Neural crest cell (in vitro differentiated cells): ENCODE data around the gene ADD2. TPM values are rescaled to one million over a fixed set of nuclear protein-coding genes. Genes with fewer than 3 reads are reported as not detected.

Experiments
- DNase-seq: peaks from one replicate; pipeline ENCODE4 v3.0.0; 2021; ENCODE audit warnings: low read depth, mixed read lengths, low spot score
- H3K27ac Mint-ChIP-seq: one replicate; pipeline ENCODE4 v1.8.0; 2021; ENCODE audit warnings: mild to moderate bottlenecking, mixed read lengths; ENCODE audit not compliant: unreplicated experiment
- H3K27me3 Mint-ChIP-seq: 2 replicates; pipeline ENCODE4 v1.8.0; 2021; ENCODE audit warnings: low read depth, mild to moderate bottlenecking, mixed read lengths
- H3K36me3 Mint-ChIP-seq: 2 replicates; pipeline ENCODE4 v1.8.0; 2021; ENCODE audit warnings: low read depth, mild to moderate bottlenecking, mixed read lengths
- H3K4me1 Mint-ChIP-seq: 2 replicates; pipeline ENCODE4 v1.8.0; 2021; ENCODE audit warnings: mixed read lengths
- H3K4me3 Mint-ChIP-seq: one replicate; pipeline ENCODE4 v1.8.0; 2021; ENCODE audit warnings: mild to moderate bottlenecking, mixed read lengths
- H3K9me3 Mint-ChIP-seq: 2 replicates; pipeline ENCODE4 v1.8.0; 2021; ENCODE audit warnings: mixed read lengths
- CTCF ChIP-seq: fragments of 200-600 bp; sonication (generic); conservative IDR thresholded peaks from 2 replicates; pipeline ENCODE4 v1.5.0; 2021; ENCODE audit warnings: antibody characterized with exemption, mild to moderate bottlenecking
- total RNA-seq: library from RNA; stranded (reverse); gene quantifications from 2 replicates; pipeline ENCODE4 v1.2.1, GENCODE V29; 2021

The ADD2 gene
- total RNA-seq, 1 donor from 2014 or later: 31.8 TPM

DNA sequence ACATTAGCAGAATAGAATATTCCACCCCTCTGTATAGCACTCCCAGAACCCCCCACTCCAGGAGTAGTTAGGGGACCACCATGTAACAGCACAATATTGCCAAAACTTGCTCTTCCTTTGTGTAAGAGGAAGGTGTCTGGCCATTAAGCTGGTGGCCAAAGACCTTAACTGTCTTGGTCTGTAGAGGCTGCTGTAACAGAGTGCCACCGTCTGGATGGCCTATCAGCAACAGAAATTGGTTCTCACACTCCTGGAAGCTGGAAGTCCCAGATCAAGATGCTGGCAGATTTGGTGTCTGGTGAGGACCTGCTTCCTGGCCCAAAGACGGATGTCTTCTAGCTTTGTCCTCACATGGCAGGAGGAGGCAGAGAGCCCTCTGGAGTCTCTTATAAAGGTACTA lies 152.8 kb downstream of the ADD2 start:
- Mint-ChIP-seq H3K36me3 (no peaks in the 10 kb centered on the region), H3K4me1 (no peaks in the 10 kb centered on the region), H3K9me3 (no peaks in the 10 kb centered on the region), H3K4me3 (no peak overlapping the region), H3K27ac (no peak overlapping the region), H3K27me3 (peaks cover 15% of the 10 kb centered on the region)
- no peak for TF ChIP-seq CTCF
- no peak for DNase-seq

DNA sequence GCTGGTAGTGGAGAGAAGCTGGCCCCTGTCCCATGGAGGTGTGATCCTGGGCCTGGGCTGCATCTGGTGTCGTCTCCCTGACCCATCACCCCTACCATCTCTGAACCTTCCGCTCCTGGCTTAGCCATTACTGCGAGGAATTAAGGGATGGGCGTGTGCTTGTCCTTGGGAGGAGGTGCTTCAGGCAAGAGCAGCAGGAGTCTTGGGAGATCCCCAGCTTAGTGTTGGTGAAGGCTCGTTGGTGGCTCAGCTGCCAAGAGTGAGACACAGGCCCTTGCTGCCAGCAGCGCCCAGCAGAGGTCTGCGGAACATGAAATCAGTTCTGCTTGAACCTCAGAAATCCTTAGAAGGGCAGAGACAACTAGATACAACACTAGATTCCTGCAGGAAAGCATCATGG lies 154.5 kb downstream of the ADD2 start:
- H3K27me3 Mint-ChIP-seq: peaks cover 2% of the 10 kb centered on the region
- no peak for DNase-seq
- H3K4me1 Mint-ChIP-seq: no peaks in the 10 kb centered on the region
- no peak overlapping the region for H3K4me3 Mint-ChIP-seq
- TF ChIP-seq CTCF: no peak
- H3K9me3 Mint-ChIP-seq: no peaks in the 10 kb centered on the region
- H3K36me3 Mint-ChIP-seq: no peaks in the 10 kb centered on the region
- H3K27ac Mint-ChIP-seq: peak overlapping the region; percentile 27

DNA sequence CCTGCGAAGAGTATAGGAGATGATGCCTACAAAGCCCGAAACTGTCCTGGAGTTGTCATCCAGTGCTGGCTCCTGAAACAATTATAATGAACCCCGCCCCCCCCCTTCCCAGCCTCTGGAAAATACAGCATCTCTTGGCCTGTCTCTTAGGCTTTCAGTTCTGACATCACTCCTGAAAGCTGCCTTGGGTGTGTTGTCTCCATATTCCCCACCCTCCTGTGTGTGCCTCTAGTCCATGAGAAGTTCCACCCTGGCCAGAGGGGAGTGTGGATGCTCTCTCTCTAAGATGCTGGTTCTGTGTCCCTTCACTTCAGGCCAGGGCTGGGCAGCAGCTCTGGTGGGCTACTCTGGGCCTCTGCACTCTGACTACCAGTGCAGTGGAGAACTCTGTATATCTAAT lies 155.4 kb downstream of the ADD2 start:
- no peaks in the 10 kb centered on the region for H3K36me3 Mint-ChIP-seq
- H3K27me3 Mint-ChIP-seq: no peaks in the 10 kb centered on the region
- TF ChIP-seq CTCF: no peak
- no peak overlapping the region for H3K27ac Mint-ChIP-seq
- no peaks in the 10 kb centered on the region for H3K9me3 Mint-ChIP-seq
- H3K4me1 Mint-ChIP-seq: peaks cover under 1% of the 10 kb centered on the region
- H3K4me3 Mint-ChIP-seq: no peak overlapping the region
- DNase-seq: no peak

DNA sequence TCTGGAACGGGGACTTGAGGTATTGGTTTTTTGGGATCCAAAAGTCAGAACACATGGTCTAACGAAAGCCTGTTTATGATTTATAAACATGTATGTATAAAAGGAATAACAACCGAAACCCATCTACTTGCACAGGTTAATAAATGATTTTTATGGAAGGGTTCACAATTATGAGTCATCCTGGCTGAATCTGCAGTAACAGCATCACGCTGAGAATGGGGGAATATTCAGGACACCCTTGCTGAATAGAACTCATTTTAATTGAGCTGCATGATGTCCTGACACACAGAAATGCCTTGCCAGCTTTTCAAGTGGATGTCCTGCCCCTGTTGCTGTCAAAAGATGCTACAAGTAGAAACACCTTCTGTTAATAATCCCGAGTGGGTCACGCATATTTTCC lies 159.6 kb downstream of the ADD2 start:
- TF ChIP-seq CTCF: no peak
- Mint-ChIP-seq H3K4me1 (peaks cover 7% of the 10 kb centered on the region), H3K36me3 (no peaks in the 10 kb centered on the region), H3K27me3 (no peaks in the 10 kb centered on the region), H3K9me3 (peaks cover 2% of the 10 kb centered on the region), H3K27ac (no peak overlapping the region), H3K4me3 (no peak overlapping the region)
- no peak for DNase-seq

DNA sequence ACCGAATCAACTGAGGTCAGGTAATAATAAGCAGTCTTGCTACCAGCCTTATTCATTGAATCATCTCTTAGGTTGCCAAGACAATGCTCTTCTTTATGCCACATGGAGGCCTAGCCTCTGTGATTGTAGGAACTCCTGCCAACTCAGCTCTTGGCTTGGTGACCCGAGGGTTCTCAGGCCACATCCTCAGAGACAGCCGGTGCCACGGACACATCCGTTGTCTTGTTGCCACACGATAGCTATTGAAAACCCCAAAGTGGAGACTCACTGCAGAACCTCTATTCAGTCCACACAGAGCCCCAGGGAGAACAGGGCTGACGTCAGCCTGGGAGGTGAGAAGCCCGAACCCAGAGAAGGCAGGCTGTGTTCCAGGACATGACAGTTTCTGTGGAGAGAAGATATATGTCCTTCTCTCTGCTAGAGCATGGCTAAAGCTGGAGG lies 160.9 kb downstream of the ADD2 start:
- Mint-ChIP-seq H3K27me3 (no peaks in the 10 kb centered on the region), H3K4me1 (peaks cover 7% of the 10 kb centered on the region), H3K27ac (no peak overlapping the region), H3K9me3 (peaks cover 2% of the 10 kb centered on the region), H3K36me3 (no peaks in the 10 kb centered on the region), H3K4me3 (no peak overlapping the region)
- no peak for TF ChIP-seq CTCF
- DNase-seq: no peak

Other genes with a start within 250 kb of the ADD2 start
- 1.1 and 1.4 TPM in 2 replicates for gene TGFA, start 214.4 kb downstream of the ADD2 start, total RNA-seq
- gene FIGLA, start 22.4 kb upstream of the ADD2 start, total RNA-seq: not detected in 2 replicates
- gene CLEC4F, start 52.4 kb upstream of the ADD2 start, total RNA-seq: not detected in 2 replicates
- not detected in 2 replicates for gene CD207, start 67.6 kb upstream of the ADD2 start, total RNA-seq
- gene VAX2, start 132.4 kb upstream of the ADD2 start, total RNA-seq: 6.3 and 8.6 TPM in 2 replicates
- gene ATP6V1B1, start 167.7 kb upstream of the ADD2 start, total RNA-seq: 4.3 and 4.6 TPM in 2 replicates
- 1.2 and 1.7 TPM in 2 replicates for gene ANKRD53, start 210.4 kb upstream of the ADD2 start, total RNA-seq
- gene TEX261, start 226.7 kb upstream of the ADD2 start, total RNA-seq: 57.2 and 58.4 TPM in 2 replicates